HG02759 (cell line): ENCODE measurements around the gene PPP1CA.

ENCODE experiments used
- ATAC-seq: cut with Tn5 transposase; IDR thresholded peaks from one replicate; pipeline ENCODE4 v1.9.1; 2021; ENCODE audit warnings: mild to moderate bottlenecking, moderate library complexity; ENCODE audit not compliant: unreplicated experiment

Gene PPP1CA

GRCh38 chr11:67354075-67355022 lies 47.3 kb downstream of the PPP1CA start:
- ATAC-seq: no peak

- ATAC-seq: peak; percentile 83
Observed at GRCh38 chr11:67353317-67354074, 48.2 kb downstream of the PPP1CA start, which contains the start of gene POLD4. POLD4 (minus strand) TSS chr11:67353546; CDS start chr11:67353399, 147 bp downstream.

- ATAC-seq: peak; percentile 5
Observed at GRCh38 chr11:67352546-67353316, 48.9 kb downstream of the PPP1CA start.

- ATAC-seq: no peak
Observed at GRCh38 chr11:67351275-67352005, 50.2 kb downstream of the PPP1CA start.

GRCh38 chr11:67349928-67350465 lies 51.7 kb downstream of the PPP1CA start:
- no peak for ATAC-seq

- ATAC-seq: no peak
Observed at GRCh38 chr11:67349457-67349856, 52.2 kb downstream of the PPP1CA start.

GRCh38 chr11:67349036-67349435 lies 52.6 kb downstream of the PPP1CA start:
- ATAC-seq: no peak
